B cell (primary cell): Measurements from ENCODE around the gene CTNNA3. TPM values are rescaled to one million over a fixed set of nuclear protein-coding genes. Genes with fewer than 3 reads are reported as not detected.

ENCODE experiments used
- ATAC-seq: fragments of 200-7000 bp; cut with Tn5 transposase; one replicate; pipeline ENCODE4 v1.10.0; 2021; ENCODE audit warnings: low read depth, mild to moderate bottlenecking, moderate number of reproducible peaks, moderate library complexity
- CTCF ChIA-PET: fragments of 350-600 bp; sonication (Branson Sonifier 250); formaldehyde crosslinking; loops from one replicate; lab custom pipeline; 2021; ENCODE audit warnings: antibody characterized with exemption, inconsistent platforms; lab: Charles Lee
- POLR2A ChIA-PET: fragments of 350-600 bp; sonication (Branson Sonifier 250); formaldehyde crosslinking; loops from one replicate; lab custom pipeline; 2021; ENCODE audit warnings: antibody characterized with exemption; lab: Charles Lee
- DNase-seq: peaks from one replicate; pipeline ENCODE4 v3.0.0; 2013
- H2AFZ ChIP-seq: 2 replicates; pipeline ENCODE4 v1.6.1; 2012; ENCODE audit warnings: mild to moderate bottlenecking, low read depth, low read length; ENCODE audit not compliant: insufficient read depth, poor library complexity, severe bottlenecking
- H3K27ac ChIP-seq, 2 donors: 1 replicate in 1 of 2; 2 replicates in 1 of 2; pipeline ENCODE4 v1.5.1; 2012 to 2013; ENCODE audit warnings: low read length in 2 of 2, mild to moderate bottlenecking in 2 of 2, moderate library complexity in 1 of 2
- H3K27me3 ChIP-seq, 4 experiments: fragments of 200-600 bp in 1 of 4; sonication (generic) in 1 of 4; replicated peaks in 1 of 4; 1 replicate in 2 of 4; 2 replicates in 2 of 4; pipeline versions ENCODE4 v1.6.1 to v1.7.0; 2013 to 2016; ENCODE audit warnings: low read length in 3 of 4, mild to moderate bottlenecking in 2 of 4, mixed read lengths in 1 of 4, moderate library complexity in 1 of 4; ENCODE audit not compliant: insufficient read depth in 4 of 4, control insufficient read depth in 3 of 4; ENCODE audit errors: control extremely low read depth in 1 of 4
- H3K36me3 ChIP-seq, 2 experiments: replicated peaks in 1 of 2; 1 replicate in 1 of 2; 2 replicates in 1 of 2; pipeline versions ENCODE4 v1.6.1 to v1.7.1; 2013; ENCODE audit warnings: low read length in 1 of 2; ENCODE audit not compliant: insufficient read depth in 2 of 2, control insufficient read depth in 1 of 2; ENCODE audit errors: control extremely low read depth in 1 of 2, extremely low read depth in 1 of 2
- H3K4me1 ChIP-seq, 2 donors: fragments of 200-600 bp in 1 of 2; sonication (generic) in 1 of 2; 1 replicate in 1 of 2; 2 replicates in 1 of 2; pipeline versions ENCODE4 v1.5.1 to v1.6.1; 2013 to 2017; ENCODE audit warnings: low read length in 2 of 2; ENCODE audit not compliant: control insufficient read depth in 2 of 2, insufficient read depth in 2 of 2
- H3K4me2 ChIP-seq: replicated peaks from 2 replicates; pipeline ENCODE3; 2012; ENCODE audit warnings: mild to moderate bottlenecking, low read depth, low read length; ENCODE audit not compliant: poor library complexity, severe bottlenecking
- H3K4me3 ChIP-seq, 5 experiments: fragments of 200-600 bp in 1 of 5; sonication (generic) in 1 of 5; 1 replicate in 3 of 5; 2 replicates in 2 of 5; pipeline versions ENCODE4 v1.5.1 to v1.7.0; 2011 to 2016; ENCODE audit warnings: low read length in 4 of 5, mild to moderate bottlenecking in 4 of 5, low read depth in 2 of 5, control low read depth in 1 of 5, moderate library complexity in 1 of 5; ENCODE audit not compliant: insufficient read depth in 1 of 5; ENCODE audit errors: control extremely low read depth in 1 of 5, extremely low read depth in 1 of 5
- H3K79me2 ChIP-seq: fragments of 200-600 bp; sonication (generic); one replicate; pipeline ENCODE4 v1.6.0; 2016; ENCODE audit warnings: low read length; ENCODE audit not compliant: control insufficient read depth, insufficient read depth
- H3K9ac ChIP-seq: fragments of 200-600 bp; sonication (generic); 2 replicates; pipeline ENCODE4 v1.6.1; 2017; ENCODE audit warnings: mild to moderate bottlenecking, low read length, moderate library complexity
- H3K9me3 ChIP-seq, 3 donors: one replicate each; pipeline versions ENCODE4 v1.6.1 to v1.7.1; 2013; ENCODE audit warnings: low read length in 2 of 3; ENCODE audit not compliant: control insufficient read depth in 2 of 3, insufficient read depth in 1 of 3; ENCODE audit errors: control extremely low read depth in 1 of 3
- H4K20me1 ChIP-seq: 2 replicates; pipeline ENCODE4 v1.6.0; 2012; ENCODE audit warnings: mild to moderate bottlenecking, low read length; ENCODE audit not compliant: insufficient read depth, control insufficient read depth, poor library complexity, severe bottlenecking
- H3K27ac Mint-ChIP-seq: one replicate; pipeline ENCODE4 v1.8.0; 2021; ENCODE audit warnings: mixed read lengths
- H3K27me3 Mint-ChIP-seq: one replicate; pipeline ENCODE4 v1.8.0; 2021; ENCODE audit warnings: mixed read lengths
- H3K4me1 Mint-ChIP-seq: one replicate; pipeline ENCODE4 v1.8.0; 2021; ENCODE audit warnings: mixed read lengths
- H3K4me3 Mint-ChIP-seq: one replicate; pipeline ENCODE4 v1.8.0; 2021; ENCODE audit warnings: mixed read lengths
- H3K9me3 Mint-ChIP-seq: one replicate; pipeline ENCODE4 v1.8.0; 2022; ENCODE audit warnings: mixed read lengths; ENCODE audit not compliant: insufficient read depth
- EZH2 ChIP-seq: IDR thresholded peaks from 2 replicates; pipeline ENCODE4 v1.6.1; 2012; ENCODE audit warnings: borderline replicate concordance, low read depth, mild to moderate bottlenecking, moderate library complexity, low read length; ENCODE audit not compliant: insufficient read depth, poor library complexity, severe bottlenecking
- WGBS: methylation state at CpG from one replicate; pipeline ENCODE4 v1.1.5; 2013; ENCODE audit warnings: missing lambda C conversion rate; ENCODE audit not compliant: insufficient coverage; 5-methylcytosine and 5-hydroxymethylcytosine counted together
- intact Hi-C: fragments of 100-400 bp; cut with micrococcal nuclease; formaldehyde crosslinking; loops from one replicate; pipeline ENCODE4 v1.10.0; 2022
- polyA plus RNA-seq: library from polyadenylated mRNA; depleted of rRNA; stranded (reverse); fragments of >200 nt; gene quantifications from 2 replicates; pipeline ENCODE4 v1.2.3, GENCODE V29; 2012
- total RNA-seq, 2 donors: library from RNA; stranded (reverse); fragments of 120-200 nt in 1 of 2; gene quantifications; 1 replicate in 1 of 2; 2 replicates in 1 of 2; pipeline versions ENCODE4 v1.2.3 to v1.2.4, GENCODE V29; 2013 to 2022
- TF ChIP-seq, protein P1 (sequence below): fragments of 200-600 bp; IDR thresholded peaks from one replicate; pipeline ENCODE4 v1.8.0; 2022; ENCODE audit warnings: antibody characterized with exemption, mild to moderate bottlenecking

The CTNNA3 gene
- total and polyA plus RNA-seq, 2 donors (not counting 1 experiment from before 2014, with no cell fraction given), result 0.01 TPM; not detected in 1

DNA sequence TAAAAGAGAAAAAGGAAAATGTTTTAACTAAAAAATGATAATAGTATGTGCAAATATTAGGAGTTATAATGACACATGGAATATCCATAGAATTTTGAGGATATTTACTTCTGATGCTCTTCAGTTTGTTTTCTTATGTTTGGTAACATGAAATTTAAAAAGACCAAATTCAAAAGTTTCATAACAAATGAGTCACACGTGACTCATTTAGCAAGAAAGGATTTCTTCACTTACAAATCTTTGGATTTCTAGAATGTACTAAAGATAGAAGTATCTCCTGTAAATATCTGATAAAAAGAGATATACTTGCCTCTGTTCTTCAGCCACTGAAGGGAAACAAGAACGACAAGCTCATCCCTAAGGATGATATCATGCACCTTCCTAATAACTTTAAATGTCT is 1544.6 kb downstream of the CTNNA3 start:
- no peak overlapping the region for H3K4me3 Mint-ChIP-seq
- CTCF ChIA-PET, result no interaction called here

DNA sequence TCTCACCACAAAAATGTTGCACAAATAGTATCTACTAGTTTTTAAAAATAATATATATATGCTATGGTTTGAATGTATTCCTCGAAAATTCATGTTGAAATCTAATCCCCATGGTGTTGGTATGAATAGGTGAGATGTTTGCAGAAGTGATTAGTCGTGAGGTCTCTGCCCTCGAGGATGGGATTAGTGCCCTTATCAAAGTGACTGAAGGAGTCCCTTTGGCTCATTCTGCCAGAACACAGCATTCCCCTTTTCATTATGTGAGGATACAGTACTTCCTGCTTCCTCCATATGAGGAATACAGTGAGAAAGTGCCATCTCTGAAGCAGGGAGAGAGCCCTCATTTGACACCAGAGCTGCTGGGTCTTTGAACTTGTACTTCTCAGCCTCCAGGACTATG is 1547.7 kb downstream of the CTNNA3 start:
- CTCF ChIA-PET, result no interaction called here
- H3K4me1 Mint-ChIP-seq, result no peaks in the 10 kb centered on the region
- H3K36me3 ChIP-seq, result no peaks in the 10 kb centered on the region
- H3K9ac ChIP-seq, result no peak overlapping the region
- no peak overlapping the region for H3K4me2 ChIP-seq
- intact Hi-C loops, result no loop called here
- no peaks in the 10 kb centered on the region for H3K79me2 ChIP-seq
- ATAC-seq (no peak), DNase-seq (no peak)
- no CpG with 5 or more reads among the region's 3 CpGs for WGBS
- H3K27me3 ChIP-seq, result no peaks in the 10 kb centered on the region
- no peaks in the 10 kb centered on the region for H3K4me1 ChIP-seq
- H3K27ac Mint-ChIP-seq, result no peak overlapping the region
- no peaks in the 10 kb centered on the region for H4K20me1 ChIP-seq
- TF ChIP-seq, protein P1, sequence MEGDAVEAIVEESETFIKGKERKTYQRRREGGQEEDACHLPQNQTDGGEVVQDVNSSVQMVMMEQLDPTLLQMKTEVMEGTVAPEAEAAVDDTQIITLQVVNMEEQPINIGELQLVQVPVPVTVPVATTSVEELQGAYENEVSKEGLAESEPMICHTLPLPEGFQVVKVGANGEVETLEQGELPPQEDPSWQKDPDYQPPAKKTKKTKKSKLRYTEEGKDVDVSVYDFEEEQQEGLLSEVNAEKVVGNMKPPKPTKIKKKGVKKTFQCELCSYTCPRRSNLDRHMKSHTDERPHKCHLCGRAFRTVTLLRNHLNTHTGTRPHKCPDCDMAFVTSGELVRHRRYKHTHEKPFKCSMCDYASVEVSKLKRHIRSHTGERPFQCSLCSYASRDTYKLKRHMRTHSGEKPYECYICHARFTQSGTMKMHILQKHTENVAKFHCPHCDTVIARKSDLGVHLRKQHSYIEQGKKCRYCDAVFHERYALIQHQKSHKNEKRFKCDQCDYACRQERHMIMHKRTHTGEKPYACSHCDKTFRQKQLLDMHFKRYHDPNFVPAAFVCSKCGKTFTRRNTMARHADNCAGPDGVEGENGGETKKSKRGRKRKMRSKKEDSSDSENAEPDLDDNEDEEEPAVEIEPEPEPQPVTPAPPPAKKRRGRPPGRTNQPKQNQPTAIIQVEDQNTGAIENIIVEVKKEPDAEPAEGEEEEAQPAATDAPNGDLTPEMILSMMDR, result no peak
- TF ChIP-seq EZH2, result no peak
- H3K27ac ChIP-seq, result no peak overlapping the region
- H3K9me3 ChIP-seq, result no peaks in the 10 kb centered on the region
- POLR2A ChIA-PET, result no interaction called here
- H3K4me3 Mint-ChIP-seq, result no peak overlapping the region
- no peaks in the 10 kb centered on the region for H3K27me3 Mint-ChIP-seq
- H3K4me3 ChIP-seq, result no peak overlapping the region
- no peak overlapping the region for H2AFZ ChIP-seq
- no peaks in the 10 kb centered on the region for H3K9me3 Mint-ChIP-seq

More for the DNA sequence above, 1544.6 kb downstream of the CTNNA3 start:
- no CpG with 5 or more reads among the region's 2 CpGs for WGBS
- no peaks in the 10 kb centered on the region for H3K79me2 ChIP-seq
- Mint-ChIP-seq H3K27me3 (no peaks in the 10 kb centered on the region), H3K4me1 (no peaks in the 10 kb centered on the region), H3K27ac (no peak overlapping the region), H3K9me3 (no peaks in the 10 kb centered on the region)
- H3K4me1 ChIP-seq, result no peaks in the 10 kb centered on the region
- H2AFZ ChIP-seq, result no peak overlapping the region
- no peak overlapping the region for H3K9ac ChIP-seq
- no peaks in the 10 kb centered on the region for H3K9me3 ChIP-seq
- no peak overlapping the region for H3K27ac ChIP-seq
- H3K36me3 ChIP-seq, result no peaks in the 10 kb centered on the region
- ATAC-seq (no peak), DNase-seq (no peak)
- POLR2A ChIA-PET, result no interaction called here
- H3K27me3 ChIP-seq, result no peaks in the 10 kb centered on the region
- H3K4me3 ChIP-seq, result no peak overlapping the region
- no peak overlapping the region for H3K4me2 ChIP-seq
- no peak for TF ChIP-seq EZH2
- TF ChIP-seq, protein P1, result no peak
- intact Hi-C loops, result no loop called here
- H4K20me1 ChIP-seq, result no peaks in the 10 kb centered on the region
